Limb (tissue), 2 donors: ENCODE measurements around the gene SRRM2.

Experiments
- DNase-seq, 2 donors: peaks; one replicate each; pipeline ENCODE4 v3.0.0-alpha.2; 2016; ENCODE audit errors: extremely low spot score in 2 of 2

Gene SRRM2

DNA sequence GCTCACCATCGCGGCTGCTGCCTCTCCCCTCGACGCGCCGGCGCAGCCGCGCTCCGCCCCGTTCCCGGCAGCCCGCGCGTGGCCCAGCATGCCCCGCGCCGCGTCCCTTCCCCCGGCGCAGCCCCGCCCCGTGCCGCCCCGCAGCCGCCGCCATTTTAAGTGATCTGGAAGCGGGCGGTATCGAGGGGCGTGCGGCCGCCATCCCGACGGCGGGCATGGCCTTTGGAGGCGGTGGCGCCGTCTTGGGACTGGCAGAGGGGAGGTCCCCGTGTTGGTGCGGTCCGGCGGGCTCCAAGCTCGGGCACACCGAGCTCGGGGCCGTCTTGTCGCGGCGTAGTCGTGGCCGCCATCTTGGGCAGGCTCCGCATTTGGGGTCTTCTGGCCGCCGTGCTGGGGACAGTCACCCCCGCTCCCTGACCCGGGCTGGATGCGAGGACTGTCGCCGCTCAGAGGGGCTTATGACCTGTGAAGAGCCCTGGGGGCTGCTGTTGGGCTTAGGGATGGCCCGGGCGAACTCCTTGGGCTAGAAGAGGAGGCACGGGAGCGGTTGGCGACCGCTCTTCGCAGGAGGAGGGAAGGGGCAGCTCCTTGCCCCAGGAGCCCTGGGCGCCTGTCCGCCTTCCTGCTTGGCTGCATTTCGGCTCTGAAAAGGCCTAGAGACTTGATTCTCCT, 24.9 kb downstream of the SRRM2 start, which contains the start of gene ELOB:
Gene ELOB, minus strand, starts transcription at position 50 of the 672 bp plus-strand sequence. Its CDS starts 41 bp downstream, at position 9.
- peak; percentile 90 to 96 for DNase-seq

DNA sequence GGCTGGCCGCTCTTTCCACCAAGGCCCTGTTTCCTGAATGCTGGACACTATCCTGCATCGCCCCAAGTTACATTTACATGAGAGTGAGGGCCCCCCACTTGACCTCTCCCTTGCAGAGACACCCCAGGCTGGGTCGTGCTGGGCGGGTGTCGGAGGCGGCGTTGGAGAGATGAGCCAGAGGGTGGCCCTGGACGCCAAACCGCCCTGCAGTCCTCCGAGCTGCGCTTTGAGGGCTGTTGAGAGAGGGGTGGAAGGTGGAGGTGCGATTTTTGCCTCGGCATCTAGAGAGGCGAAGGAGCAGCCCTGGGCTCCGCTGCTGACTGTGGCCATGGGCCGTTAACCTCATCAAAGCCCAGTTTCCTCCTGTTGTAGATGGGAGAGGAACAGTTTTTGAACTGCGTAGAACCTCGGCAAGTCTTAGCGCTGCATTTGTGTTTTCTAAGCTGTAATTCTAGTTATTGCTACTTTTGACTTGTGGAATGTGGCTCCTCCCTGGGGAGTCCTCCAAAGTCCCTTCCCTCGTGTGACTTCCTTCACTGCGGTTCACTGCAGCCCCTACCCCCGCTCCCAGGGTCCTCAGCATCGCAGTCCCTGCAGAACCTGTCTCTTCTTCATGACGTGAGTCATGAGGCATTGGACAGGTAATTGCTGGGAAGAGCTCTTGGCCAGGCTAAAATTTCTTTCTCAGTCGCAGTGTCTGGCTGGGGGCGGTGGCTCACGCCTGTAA, 25.6 kb downstream of the SRRM2 start:
- peak in 1 of 2 donors; percentile 63 for DNase-seq

DNA sequence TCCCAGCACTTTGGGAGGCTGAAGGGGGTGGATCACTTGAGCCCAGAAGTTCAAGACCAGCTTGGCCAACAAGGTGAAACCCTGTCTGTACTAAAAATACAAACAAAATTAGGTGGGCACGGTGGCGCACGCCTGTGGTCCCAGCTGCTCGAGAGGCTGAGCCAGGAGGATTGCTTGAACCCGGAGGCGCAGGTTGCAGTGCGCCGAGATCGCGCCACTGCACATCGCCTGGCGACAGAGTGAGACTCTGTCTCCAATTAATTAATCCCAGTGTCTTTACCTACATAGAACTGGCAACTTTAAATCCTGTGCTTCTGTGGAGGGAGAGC, 26.2 kb downstream of the SRRM2 start:
- DNase-seq: no peak

DNA sequence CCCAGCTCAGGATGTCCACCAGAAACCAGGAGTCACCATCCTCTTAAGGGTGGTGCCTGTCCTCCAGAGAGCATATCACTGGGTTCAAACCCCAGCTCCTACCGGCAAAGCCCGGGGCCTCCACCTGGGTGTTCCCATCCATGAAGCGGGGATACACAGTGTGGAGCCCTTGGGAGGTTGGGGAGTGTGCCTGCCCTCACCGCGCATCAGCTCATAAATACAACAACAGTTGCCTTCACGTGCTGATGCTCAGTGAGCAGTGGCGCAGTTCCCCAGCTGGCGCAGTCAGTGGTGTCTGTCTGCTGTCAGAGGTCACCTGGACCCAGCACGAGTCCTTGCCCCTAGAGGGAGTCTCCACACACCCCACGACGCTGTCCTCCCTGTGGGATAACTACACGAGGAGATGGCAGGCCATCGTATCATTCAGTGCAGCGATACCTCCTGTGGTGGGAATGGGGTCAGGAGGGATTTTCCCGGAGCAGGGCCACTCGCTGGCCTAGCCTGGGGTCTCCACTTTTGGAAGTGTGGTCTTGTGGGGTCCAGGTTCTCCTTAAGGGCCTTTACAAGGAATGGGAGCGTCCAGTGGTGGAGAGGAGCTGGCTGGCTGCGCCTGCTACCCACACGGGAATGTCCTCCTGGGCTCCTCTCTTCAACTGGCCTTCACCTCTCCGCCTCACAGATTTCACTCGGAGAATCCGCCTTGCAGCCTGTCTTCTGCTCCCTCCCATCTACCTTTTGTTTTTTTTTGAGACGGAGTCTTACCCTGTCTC, 26.9 kb downstream of the SRRM2 start:
- no peak for DNase-seq

DNA sequence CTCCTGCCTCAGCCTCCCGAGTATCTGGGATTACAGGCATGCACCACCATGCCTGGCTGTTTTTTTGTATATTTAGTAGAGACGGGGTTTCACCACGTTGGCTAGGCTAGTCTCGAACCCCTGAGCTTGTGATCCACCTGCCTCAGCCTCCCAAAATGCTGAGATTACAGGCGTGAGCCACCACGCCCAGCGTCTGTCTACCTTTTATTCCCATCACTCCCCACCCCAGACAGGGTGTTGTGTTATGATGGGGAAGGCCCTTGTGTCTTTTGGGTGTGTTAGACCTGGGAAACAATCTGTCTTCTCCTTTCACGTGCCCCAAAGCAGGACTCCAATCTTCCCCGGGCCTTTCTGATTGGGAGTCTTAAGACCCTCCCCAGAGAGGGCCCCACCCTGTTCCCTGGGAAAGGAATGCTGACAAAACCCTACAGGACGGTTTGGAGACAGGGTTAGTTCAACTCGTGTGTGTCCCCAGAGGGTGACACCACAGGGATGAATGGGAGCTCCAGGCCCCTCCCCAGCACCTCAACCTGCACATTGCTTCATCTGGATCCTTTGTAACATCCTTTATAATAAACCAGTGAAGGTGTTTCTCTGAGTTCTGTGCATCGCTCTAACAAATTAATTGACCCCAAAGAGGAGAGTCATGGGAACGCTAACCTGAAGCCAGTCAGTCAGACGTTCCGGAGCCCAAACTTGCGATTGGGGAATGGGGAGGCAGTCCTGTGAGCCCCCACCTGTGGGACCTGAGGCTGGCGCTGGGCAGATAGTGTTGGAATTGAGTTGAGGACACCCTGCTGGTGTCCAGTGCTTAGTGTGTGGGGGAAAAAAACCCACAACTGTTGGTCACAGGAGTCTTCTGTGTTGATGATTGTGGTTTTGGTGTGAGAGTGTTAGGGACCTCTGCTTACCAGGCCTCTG, 27.8 kb downstream of the SRRM2 start:
- DNase-seq: no peak

DNA sequence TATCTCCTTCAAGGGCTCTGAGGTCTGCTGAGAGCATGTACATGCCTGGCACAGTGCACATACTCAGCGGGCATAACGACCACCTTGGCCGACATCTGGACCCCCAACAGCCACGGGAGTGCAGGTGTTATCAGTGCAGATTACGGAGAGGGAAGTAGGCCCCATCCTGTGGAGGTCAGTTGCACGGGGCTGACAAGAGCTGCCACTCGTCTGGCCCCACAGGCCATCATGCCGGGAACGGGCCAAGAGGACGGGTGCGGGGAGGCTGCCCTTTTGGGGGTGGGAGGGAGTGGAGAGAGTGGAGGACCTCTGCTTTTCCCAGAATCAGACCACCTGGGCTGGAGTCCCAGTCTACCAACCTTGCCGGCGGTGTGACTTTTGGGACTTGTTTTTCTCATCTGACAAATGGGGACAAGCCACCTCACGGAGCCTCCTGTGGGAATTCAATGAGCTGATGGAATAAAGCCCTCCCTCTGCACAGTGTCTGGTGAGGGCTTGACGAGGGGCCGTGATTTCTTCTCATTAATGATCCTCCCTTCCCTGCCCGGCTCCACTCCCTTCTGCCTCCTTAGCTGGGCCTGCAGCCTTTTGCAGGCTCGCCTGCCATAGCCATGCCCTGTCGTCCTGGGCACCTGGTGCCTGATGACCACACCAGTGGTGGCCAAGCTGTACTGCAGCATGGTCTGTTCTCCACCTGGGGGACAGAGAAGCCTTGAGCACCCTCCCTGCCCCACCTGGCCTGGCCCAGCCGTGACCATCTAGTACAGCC, 30.3 kb downstream of the SRRM2 start:
- no peak for DNase-seq

DNA sequence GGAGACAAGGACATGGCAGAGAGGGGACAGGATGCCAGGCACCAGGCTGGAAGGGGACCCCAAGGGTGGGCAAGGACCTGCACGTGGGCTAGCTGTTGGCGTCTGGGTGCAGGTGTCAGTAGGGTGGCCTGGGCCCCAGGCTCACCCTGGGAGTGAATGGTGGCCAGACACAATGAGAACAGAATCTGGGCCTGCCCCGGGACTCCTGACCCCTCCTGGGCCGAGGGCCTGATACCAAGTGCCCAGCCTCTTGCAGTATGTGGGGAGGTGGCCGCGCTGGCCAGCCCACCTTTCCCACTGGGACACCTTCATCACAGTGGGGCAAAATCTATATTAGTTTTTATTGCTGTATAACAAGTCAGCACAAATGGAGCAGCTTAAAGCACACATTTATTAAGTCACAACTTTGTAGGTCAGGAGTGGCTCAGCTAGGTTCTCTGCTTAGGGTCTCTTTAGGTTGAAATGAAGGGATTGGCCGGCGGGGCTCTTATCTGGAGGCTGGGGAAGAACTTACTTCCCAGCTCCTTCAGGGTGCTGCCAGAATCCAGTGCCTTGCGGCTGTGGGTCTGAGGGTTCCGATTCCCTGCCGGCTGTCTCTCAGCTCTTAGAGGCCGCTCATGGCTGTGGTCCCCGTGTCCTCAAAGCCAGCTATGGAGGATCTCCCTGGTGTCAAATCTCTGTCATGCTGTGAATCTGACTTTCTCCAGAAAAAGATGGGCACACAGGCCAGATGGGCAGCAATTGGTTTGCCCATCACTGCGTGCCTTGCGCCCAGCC, 31.3 kb downstream of the SRRM2 start:
- DNase-seq: no peak

DNA sequence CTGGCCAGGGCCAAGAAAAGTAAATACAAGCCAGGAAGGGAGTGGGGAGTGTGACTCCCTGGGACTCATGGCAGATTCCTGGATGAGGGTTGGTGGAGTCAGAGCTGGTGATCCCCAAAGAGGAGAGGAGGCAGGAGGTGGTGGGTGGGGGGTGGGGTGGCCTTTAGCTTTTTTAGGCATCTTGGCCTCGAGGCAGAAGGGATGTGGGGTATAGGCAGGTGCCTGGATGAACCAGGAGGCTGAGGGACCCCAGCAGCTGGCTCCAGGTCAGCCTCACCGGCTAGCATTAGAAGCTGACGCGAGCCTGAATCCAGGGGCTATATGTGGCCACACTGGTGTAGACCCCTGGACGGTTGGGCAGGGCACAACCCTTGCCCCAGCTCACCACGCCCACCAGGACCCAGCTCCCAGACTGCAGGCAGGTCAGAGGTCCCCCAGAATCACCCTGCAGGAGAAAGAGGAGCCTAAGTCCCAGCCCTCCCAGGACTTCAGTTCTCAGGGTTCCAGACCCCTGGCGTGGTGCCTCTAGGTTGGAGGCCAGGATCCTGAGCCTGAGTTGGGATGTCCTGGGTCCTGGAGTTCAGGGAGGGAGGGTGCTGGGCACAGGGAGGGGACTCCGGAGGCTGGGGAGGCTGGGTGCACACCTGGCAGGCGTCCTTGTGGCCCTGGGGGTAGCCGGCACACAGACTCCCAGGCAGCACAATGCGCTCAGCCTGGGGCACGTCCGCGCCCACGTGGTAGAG, 32.1 kb downstream of the SRRM2 start:
- DNase-seq: no peak

DNA sequence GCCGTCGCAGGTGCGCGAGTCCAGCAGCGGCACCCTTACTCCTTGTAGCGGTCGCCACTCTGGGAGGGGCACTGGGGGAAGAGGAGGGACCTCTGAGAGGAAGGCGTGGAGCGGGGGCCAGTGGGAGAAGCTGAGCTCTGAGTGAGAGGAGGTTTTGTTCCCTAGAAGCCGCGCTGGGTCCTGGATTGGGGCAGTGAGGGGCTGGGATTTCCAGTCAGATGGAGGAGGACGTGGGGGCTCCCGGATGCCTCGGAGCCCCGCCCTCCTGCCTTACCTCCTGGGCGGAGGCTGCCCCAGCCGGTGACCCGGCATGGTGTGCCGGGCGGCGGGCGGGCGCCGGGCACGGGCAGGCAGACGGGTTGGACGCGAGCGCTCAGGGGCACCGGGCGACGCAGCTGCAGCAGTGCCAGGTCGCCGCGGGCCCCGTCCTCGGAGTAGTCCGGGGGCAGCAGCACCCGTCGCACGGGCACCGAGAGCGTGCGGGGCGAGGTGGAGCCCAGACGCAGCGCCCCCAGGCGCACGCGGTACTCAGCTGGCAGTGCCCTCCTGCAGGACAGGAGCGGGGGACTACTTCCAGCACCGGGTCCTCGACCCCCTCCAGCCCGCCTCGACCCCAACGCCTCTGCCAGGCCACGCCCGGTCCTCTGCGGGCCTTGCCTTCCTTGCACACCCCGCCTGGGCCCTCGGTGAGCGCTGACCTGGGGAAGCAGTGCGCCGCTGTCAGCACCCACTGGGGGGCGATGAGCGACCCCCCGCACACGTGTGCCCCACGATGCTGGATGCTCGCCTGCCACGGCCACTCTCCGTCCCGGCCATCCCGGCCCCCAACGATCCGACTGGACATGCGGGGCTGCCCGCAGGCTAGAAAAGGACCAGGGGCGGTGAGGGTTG, 32.9 kb downstream of the SRRM2 start:
- peak in 1 of 2 donors; percentile 30 for DNase-seq

DNA sequence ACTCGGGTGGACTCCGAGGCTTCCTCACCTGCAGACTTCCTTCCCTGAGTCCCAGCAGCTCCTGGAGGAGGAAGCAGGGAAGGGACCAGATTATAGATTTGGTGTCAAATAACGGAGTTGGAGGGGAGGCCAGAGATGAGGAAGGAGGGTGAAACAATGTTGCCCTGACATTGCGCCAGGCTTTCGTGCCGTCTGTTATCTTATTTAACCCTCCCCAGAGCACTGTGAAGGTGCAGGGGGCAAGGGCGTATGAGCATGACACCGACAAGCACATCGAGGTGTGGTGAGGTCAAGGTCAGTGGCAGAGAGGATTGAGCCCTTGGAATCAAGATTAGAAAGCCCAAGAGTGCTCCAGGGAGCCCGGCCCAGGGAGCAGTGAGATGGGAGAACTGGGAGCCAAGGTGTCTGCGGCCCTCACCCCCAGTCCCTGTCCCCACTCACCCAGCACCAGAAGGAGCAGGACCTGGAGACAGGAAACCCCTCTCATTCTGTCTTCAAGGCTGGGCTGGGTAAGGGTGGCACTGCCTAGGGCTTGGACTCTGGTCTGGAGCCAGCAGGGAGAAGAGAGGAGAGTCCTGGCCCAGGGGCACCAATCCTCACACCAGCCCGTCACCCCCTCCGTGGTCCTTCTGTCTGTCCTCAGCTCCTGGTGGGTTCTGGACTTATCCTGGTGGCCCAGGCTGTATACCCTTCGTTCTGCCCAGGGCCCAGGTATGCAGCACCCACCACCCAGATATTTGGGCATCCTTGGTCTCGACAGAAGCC, 33.8 kb downstream of the SRRM2 start:
- no peak for DNase-seq

DNA sequence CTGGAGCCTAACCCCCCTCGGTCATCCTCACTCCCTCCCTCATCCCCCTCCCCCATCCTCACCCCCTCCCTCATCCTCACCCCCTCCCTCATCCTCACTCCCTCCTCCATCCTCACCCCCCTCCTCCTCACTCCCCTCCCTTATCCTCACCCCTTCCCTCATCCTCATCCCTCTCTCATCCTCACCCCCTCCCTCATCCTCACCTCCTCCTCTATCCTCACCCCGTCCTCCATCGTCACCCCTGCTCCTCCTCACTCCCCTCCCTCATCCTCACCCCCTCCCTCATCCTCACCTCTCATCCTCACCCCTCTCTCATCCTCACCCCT, 34.4 kb downstream of the SRRM2 start:
- DNase-seq: no peak

DNA sequence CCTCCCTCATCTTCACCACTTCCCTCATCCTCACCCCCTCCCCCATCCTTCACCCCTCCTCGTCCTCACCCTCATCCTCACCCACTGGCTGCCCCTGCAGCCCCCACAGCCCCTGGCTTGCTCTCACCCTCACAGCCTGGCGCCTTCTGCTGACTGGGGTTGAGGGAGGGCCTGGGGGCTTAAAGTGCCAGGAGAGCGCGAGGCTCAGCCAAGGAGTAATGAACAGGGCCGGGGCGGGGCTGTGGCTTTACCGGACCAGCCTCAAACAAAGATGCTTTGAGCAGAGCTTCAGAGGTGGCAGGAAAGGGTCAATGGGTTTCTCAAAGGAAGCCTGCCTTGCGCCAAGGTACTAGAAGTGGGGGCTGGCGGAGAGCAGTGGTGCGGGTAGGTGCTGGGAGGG, 35.0 kb downstream of the SRRM2 start, which contains the start of gene PRSS33:
Gene PRSS33, minus strand, starts transcription at position 155 of the 400 bp plus-strand sequence. CDS start 1,013 bp downstream, outside the sequence.
- DNase-seq: no peak

DNA sequence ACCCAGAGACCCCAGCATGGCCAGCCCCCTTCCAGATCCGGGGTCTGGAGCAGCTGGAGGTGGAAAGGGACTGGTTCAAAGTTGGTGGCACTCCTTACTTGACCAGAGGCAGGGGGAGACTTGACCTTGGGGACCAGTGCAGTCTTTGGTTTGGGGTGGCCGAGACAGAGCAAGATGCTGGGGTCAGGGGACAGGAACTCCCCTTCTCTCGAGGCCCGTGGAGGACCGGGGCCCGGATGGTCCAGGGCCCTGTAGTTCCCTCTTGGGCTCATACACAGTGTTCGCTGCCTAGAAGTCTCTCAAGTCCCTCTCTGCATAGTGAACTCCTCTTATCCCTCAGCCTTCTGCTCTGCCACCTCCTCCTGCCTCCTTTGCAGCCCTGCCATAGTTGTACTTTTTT, 35.5 kb downstream of the SRRM2 start:
- no peak for DNase-seq

DNA sequence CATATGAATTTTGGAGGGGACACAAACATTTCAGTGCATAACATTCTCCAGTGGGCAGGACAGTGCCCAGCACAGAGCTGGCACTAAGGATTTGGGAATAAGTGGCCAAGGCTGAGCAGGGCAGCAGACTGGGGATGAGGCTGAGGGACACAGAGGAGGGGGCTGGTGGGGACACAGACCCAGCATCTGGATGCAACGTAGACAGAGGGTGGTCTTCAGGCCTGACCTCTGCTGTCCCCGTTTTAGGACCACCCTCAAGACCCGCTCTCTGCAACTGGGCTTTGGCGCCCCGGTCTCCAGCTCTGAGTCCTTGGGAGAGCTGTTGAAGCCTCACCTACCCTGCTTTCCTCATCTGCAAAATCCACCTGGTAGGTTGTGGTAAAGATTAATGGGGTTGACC, 38.2 kb downstream of the SRRM2 start:
- DNase-seq: no peak

DNA sequence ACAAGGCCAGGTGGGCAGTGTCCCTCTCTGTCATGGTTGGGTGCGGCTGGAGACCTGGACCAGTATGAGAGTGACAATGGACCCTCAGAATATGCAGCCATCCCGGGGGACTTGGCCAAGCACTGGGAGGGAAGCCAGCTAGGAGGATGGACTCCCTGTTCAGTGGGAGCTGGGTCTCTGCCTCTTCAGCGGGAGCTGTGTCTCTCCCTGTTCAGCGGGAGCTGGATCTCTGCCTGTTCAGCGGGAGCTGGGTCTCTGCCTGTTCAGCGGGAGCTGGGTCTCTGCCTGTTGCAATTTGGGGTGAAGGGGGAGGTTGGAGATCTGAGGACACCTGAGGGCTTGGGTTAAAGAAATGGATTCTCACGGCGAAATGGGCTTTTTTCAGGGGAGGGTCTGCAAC, 38.7 kb downstream of the SRRM2 start:
- DNase-seq: no peak

DNA sequence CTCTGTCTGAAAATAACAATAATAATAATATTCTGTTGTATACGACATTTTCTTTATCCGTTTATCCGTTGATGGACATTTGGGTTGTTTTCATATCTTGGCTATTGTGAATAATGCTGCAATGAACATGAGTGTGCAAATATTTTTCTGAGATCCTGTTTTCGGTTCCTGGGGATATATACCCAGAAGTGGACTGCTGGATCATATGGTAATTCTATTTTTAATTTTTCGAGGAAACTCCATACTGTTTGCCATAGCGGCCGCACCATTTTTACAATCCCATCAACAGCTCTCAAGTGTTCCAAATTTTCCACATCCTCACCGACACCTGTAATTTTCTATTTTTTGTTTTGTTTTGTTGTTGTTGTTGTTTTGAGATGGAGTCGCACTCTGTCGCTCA, 40.5 kb downstream of the SRRM2 start:
- DNase-seq: no peak

DNA sequence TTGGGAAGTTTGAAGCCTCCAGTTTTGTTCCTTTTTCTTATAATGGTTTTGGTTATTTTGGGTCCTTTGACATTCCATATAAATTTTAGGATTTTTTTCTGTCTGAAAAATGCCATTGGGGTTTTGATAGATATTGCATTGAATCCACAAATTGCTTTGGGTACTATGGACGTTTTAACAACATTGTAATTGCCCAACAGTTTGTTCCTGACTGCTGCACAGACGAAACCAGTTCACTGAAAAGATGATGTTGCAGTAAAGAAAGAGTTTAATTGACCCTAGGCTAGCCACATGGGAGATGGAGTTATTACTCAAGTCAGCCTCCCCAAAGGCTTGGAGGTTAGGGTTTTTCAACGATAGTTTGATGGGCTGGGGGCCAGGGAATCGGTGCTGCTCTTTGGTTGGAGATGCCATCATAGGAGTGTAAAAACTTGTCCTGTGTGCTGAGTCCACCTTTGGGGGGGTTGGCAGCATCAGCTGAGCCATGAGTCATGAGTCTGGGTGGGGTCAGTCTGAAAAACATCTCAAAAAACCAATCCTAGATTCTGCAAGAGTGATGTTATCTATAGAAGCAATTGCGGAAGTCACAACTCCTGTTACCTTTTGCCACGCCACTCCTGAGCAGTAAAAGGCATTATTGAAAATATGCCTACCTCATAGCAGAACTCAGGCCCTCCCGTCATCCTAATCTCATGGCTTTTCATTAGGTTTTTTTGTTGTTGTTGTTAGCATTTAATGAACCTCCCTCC, 43.1 kb downstream of the SRRM2 start:
- no peak for DNase-seq
